Spleen (tissue), 11 donors: Measurements from ENCODE around the gene SNX5. TPM values are rescaled to one million over a fixed set of nuclear protein-coding genes. Genes with fewer than 3 reads are reported as not detected.

ENCODE experiments used
- DNase-seq: peaks from one replicate; pipeline ENCODE4 v3.0.0-alpha.2; 2020
- H3K27ac ChIP-seq, 8 donors: fragments of 200-600 bp; sonication (generic) in 7 of 8; 1 replicate in 4 of 8; 2 replicates in 4 of 8; pipeline versions ENCODE4 v1.5.0 to v1.8.0; 2016 to 2021; ENCODE audit warnings: inconsistent platforms in 4 of 8, mild to moderate bottlenecking in 4 of 8, moderate library complexity in 1 of 8
- H3K27me3 ChIP-seq, 7 donors: fragments of 200-600 bp; sonication (generic) in 6 of 7; replicated peaks in 1 of 7; 1 replicate in 4 of 7; 2 replicates in 3 of 7; pipeline versions ENCODE4 v1.5.0 to v1.8.0; 2016 to 2021; ENCODE audit warnings: inconsistent platforms in 3 of 7, mild to moderate bottlenecking in 1 of 7
- H3K36me3 ChIP-seq, 6 donors: fragments of 200-600 bp; sonication (generic) in 5 of 6; 1 replicate in 4 of 6; 2 replicates in 2 of 6; pipeline versions ENCODE4 v1.5.0 to v1.8.0; 2016 to 2021; ENCODE audit warnings: inconsistent platforms in 2 of 6
- H3K4me1 ChIP-seq, 6 donors: fragments of 200-600 bp; sonication (generic) in 5 of 6; 1 replicate in 3 of 6; 2 replicates in 3 of 6; pipeline versions ENCODE4 v1.5.0 to v1.8.0; 2016 to 2021; ENCODE audit warnings: inconsistent platforms in 3 of 6
- H3K4me3 ChIP-seq, 8 donors: fragments of 200-600 bp; sonication (generic) in 7 of 8; 1 replicate in 4 of 8; 2 replicates in 4 of 8; pipeline versions ENCODE4 v1.5.0 to v1.8.0; 2016 to 2021; ENCODE audit warnings: inconsistent platforms in 4 of 8, mild to moderate bottlenecking in 4 of 8, moderate library complexity in 2 of 8
- H3K9me3 ChIP-seq, 8 donors: fragments of 200-600 bp; sonication (generic) in 7 of 8; 1 replicate in 4 of 8; 2 replicates in 4 of 8; pipeline versions ENCODE4 v1.5.0 to v1.8.0; 2016 to 2021; ENCODE audit warnings: inconsistent platforms in 4 of 8
- CTCF ChIP-seq, 11 experiments: fragments of 200-600 bp in 7 of 11; fragments of 450-650 bp in 4 of 11; sonication (generic) in 4 of 11; IDR thresholded peaks in 8 of 11; conservative IDR thresholded peaks in 3 of 11; 1 replicate in 7 of 11; 2 replicates in 4 of 11; pipeline versions ENCODE4 v1.4.0 to v1.8.0; 2016 to 2021; ENCODE audit warnings: antibody characterized with exemption in 11 of 11, inconsistent platforms in 4 of 11, mild to moderate bottlenecking in 1 of 11
- POLR2A ChIP-seq, 3 donors: fragments of 450-650 bp; IDR thresholded peaks; one replicate each; pipeline ENCODE4 v1.5.1; 2017; ENCODE audit warnings: antibody characterized with exemption in 3 of 3, mild to moderate bottlenecking in 1 of 3
- POLR2AphosphoS5 ChIP-seq, 3 donors: sonication (generic); formaldehyde crosslinking; IDR thresholded peaks; one replicate each; pipeline ENCODE4 v1.5.1; 2017; ENCODE audit warnings: antibody characterized with exemption in 3 of 3
- WGBS, 5 donors: extraction: QIAGEN DNeasy Blood & Tissue Kit in 3 of 5; methylation state at CpG; one replicate each; pipeline versions ENCODE4 v1.1.5 to v1.1.7; 2013 to 2018; 5-methylcytosine and 5-hydroxymethylcytosine counted together
- intact Hi-C: fragments of 100-400 bp; cut with DNase I; formaldehyde crosslinking; loops from one replicate; pipeline ENCODE4 v1.15.0; 2023; ENCODE audit warnings: low total_unique reads
- polyA plus RNA-seq, 3 donors: library from polyadenylated mRNA; stranded (reverse); fragments of 200-250 nt; gene quantifications; one replicate each; pipeline ENCODE4 v1.2.1, GENCODE V29; 2013
- small RNA-seq, 4 donors: library from RNA; depleted of rRNA; stranded (forward); fragments of <200 nt; gene quantifications; one replicate each; pipeline ENCODE3, GENCODE V24; 2016
- total RNA-seq, 7 donors: library from RNA; depleted of rRNA in 3 of 7; stranded (reverse); fragments of >200 nt in 3 of 7; fragmentation: NEBNext Ultra II Directional in 4 of 7; extraction: Animal tissue kit (Norgen Biotek cat#: 25700) in 4 of 7; gene quantifications; one replicate each; pipeline versions ENCODE4 v1.1.0 to v1.2.1, GENCODE V29; 2016 to 2021
- donor health status: healthy with polysubstance abuse.
- donor health status: DM: no; HTN: no; CAD: no; lungs with moderate emphysema.
- donor health status: DM: no; HTN: no; CAD: no.
- donor health status: Bipolar disorder and iron deficiency.
- donor health status: healthy.
- donor health status: DM: no; HTN: no; CAD: no.
- donor health status: DM: yes; HTN: yes; CAD: no.

Gene SNX5
- total and polyA plus RNA-seq, 10 donors = 126 to 261 (median 175) TPM

GRCh38 chr20:17895641-17896171 is 72.9 kb downstream of the SNX5 start:
- Histone ChIP-seq H3K9me3 (no peaks in the 10 kb centered on the region), H3K4me1 (peaks cover 17 to 67% (median 31%) of the 10 kb centered on the region in 6 donors), H3K36me3 (no peaks in the 10 kb centered on the region), H3K27ac (peak overlapping the region; percentile 1 to 83 (median 67)), H3K27me3 (peaks cover 0 to 9% (median 0%) of the 10 kb centered on the region in 7 donors), H3K4me3 (peak overlapping the region in 7 of 8 donors; percentile 15 to 54 (median 24))
- peak; percentile 88 for DNase-seq
- intact Hi-C loops = loop anchor here (2.0 to 10.0 kb wide), 2 partner anchors 215 to 391 kb away; no protein-coding TSS in a partner anchor
- 8 to 20% (median 12%) methylated on average over 17 of the region's 17 CpGs for WGBS, 5 donors
- peak in 2 of 3 donors; percentile 21 to 59 for TF ChIP-seq POLR2AphosphoS5 (IDR thresholded peaks at IDR 0.05)
- TF ChIP-seq CTCF (IDR thresholded peaks at IDR 0.05 in 8 of 11, conservative IDR thresholded peaks at IDR 0.05 in 3 of 11) = no peak

GRCh38 chr20:17893445-17893844 is 75.1 kb downstream of the SNX5 start:
- WGBS, 5 donors = 51 to 68% (median 60%) methylated on average over 3 of the region's 3 CpGs

GRCh38 chr20:17892189-17892938 is 76.2 kb downstream of the SNX5 start:
- no peaks in the 10 kb centered on the region for H3K36me3 ChIP-seq
- H3K27ac ChIP-seq = no peak overlapping the region
- WGBS, 5 donors = 67 to 88% (median 82%) methylated on average over 2 of the region's 2 CpGs
- no peak for TF ChIP-seq POLR2A (IDR thresholded peaks at IDR 0.05)
- no peak for TF ChIP-seq CTCF (IDR thresholded peaks at IDR 0.05 in 8 of 11, conservative IDR thresholded peaks at IDR 0.05 in 3 of 11)
- no peak for TF ChIP-seq POLR2AphosphoS5 (IDR thresholded peaks at IDR 0.05)
- H3K4me1 ChIP-seq = peaks cover 10 to 47% (median 29%) of the 10 kb centered on the region in 6 donors
- H3K27me3 ChIP-seq = peaks cover 0 to 9% (median 0%) of the 10 kb centered on the region in 7 donors
- H3K4me3 ChIP-seq = no peak overlapping the region
- intact Hi-C loops = loop anchor here (10.0 kb wide), 1 partner anchor 388 kb away; no protein-coding TSS in a partner anchor
- DNase-seq = no peak
- H3K9me3 ChIP-seq = peaks cover 0 to 15% (median 8%) of the 10 kb centered on the region in 8 donors

More at GRCh38 chr20:17893445-17893844, 75.1 kb downstream of the SNX5 start:
- Histone ChIP-seq H3K36me3 (no peaks in the 10 kb centered on the region), H3K4me3 (no peak overlapping the region), H3K9me3 (peaks cover 0 to 15% (median 8%) of the 10 kb centered on the region in 8 donors), H3K27ac (no peak overlapping the region), H3K4me1 (peaks cover 17 to 57% (median 28%) of the 10 kb centered on the region in 6 donors), H3K27me3 (peaks cover 0 to 9% (median 0%) of the 10 kb centered on the region in 7 donors)
- TF ChIP-seq CTCF (IDR thresholded peaks at IDR 0.05 in 8 of 11, conservative IDR thresholded peaks at IDR 0.05 in 3 of 11) = no peak
- TF ChIP-seq POLR2A (IDR thresholded peaks at IDR 0.05) = no peak
- no peak for TF ChIP-seq POLR2AphosphoS5 (IDR thresholded peaks at IDR 0.05)
- intact Hi-C loops = loop anchor here (10.0 kb wide), 1 partner anchor 389 kb away; no protein-coding TSS in a partner anchor
- DNase-seq = no peak

Small RNA genes lying within 50 kb of the gene (small RNA-seq; reads per million reads assigned to genes)
- gene RNU6-192P = 0 reads per million in 4 donors
- gene SNORD17 = 1,041 to 2,385 (median 1,694) reads per million in 4 donors

Other genes with a start within 250 kb of the SNX5 start
- gene MGME1, start 224 bp upstream of the SNX5 start, total RNA-seq = 10 to 100 TPM; 20.9 to 33.4 (median 28.4) TPM
- 10 to 100 TPM; 22.5 to 33.1 (median 26.2) TPM for gene MGME1, start 224 bp upstream of the SNX5 start, polyA plus RNA-seq
- gene OVOL2, start 89.1 kb upstream of the SNX5 start, total RNA-seq = not detected
- not detected for gene OVOL2, start 89.1 kb upstream of the SNX5 start, polyA plus RNA-seq
- gene KAT14, start 169.1 kb upstream of the SNX5 start, total RNA-seq = 10 to 100 TPM; 11.2 to 18.2 (median 13.8) TPM
- gene KAT14, start 169.1 kb upstream of the SNX5 start, polyA plus RNA-seq = 1 to 10 TPM; 6.3 to 9.8 (median 6.9) TPM
- gene PET117, start 169.1 kb upstream of the SNX5 start, total RNA-seq = 10 to 100 TPM in 6 of 7 donors, 1 to 10 TPM in 1; 9.4 to 15.5 (median 12.0) TPM
- 10 to 100 TPM in 1 of 3 donors, 1 to 10 TPM in 2; 8.4 to 12.9 (median 10.0) TPM for gene PET117, start 169.1 kb upstream of the SNX5 start, polyA plus RNA-seq